ENCODE results near the gene PLEKHO2.

PLEKHO2 gene

DNA sequence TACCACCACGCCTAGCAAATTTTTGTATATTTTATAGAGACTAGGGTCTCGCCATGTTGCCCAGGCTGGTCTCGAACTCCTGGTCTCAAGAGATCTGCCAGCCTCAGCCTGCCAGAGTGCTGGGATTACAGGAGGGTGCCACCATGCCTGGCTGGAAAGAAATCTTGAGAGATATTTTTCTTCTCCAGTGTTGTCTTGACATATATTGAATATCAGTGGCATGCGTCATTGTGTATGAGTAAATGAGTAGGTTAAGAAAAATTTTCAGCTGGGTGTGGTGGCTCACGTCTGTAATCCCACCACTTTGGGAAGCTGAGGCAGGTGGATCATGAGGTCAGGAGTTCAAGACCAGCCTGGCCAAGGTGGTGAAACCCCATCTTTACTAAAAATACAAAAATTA, 12.7 kb upstream of the PLEKHO2 start:
- DNase-seq = no peak

DNA sequence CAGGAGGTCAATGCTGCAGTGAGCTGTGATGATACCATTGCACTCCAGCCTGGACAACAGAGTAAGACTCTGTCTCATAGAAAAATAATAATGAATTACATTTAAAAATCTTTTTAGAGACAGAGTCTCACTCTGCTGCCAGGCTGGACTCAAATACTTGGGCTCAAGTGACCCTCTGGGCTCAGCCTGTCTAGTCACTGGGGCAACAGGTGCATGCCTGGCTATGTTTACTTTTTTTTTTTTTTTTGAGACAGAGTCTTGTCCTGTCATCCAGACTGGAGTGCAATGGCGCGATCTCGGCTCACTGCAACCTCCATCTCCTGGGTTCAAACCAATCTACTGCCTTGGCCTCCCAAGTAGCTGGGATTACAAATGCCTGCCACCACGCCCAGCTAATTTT, 8.0 kb upstream of the PLEKHO2 start:
- DNase-seq = no peak

DNA sequence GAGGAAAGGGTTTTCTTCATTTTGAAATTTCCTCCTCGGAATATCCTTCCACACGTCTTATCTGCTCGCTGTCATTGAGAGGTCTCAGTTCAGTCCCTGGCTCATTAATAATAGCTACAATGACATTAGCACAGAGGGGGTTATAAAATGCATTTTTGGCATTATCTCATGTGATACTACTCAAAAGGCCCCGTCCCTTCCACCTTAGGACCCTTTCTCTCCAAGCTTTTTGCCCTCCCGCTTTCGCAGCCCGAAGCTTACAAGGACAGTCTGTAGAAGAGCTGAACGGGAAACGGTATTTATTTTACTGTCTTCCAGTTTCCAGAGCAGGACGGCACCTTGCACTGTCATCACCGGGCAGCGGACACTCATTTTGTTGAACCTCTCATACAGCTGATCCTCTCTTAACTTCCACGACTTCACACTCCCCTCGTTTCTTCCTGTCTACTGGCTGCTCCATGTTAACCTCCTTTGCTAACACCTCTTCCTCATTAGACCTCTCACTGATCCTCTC, 5.6 kb upstream of the PLEKHO2 start:
- DNase-seq = peak in 1 of 2 experiments; percentile 24

DNA sequence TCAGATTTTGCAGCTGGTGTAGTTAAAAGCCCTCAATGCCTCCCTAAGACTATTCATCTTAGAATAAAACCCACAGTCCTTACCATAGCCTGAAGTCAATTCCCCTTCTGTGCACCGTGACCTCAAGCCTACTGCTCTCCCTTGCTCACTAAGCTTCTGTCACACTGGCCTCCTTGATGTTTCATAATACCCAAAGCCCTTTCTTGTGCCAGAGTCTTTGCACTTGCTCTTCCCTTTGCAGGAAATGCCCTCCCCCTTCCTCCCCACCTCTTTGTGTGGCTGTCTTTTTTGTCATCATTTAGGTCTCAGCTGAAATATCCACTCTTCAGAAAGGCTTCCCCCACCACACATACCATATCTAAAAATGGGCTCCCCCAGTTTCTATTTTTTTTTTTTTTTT, 4.2 kb upstream of the PLEKHO2 start:
- no peak for DNase-seq

DNA sequence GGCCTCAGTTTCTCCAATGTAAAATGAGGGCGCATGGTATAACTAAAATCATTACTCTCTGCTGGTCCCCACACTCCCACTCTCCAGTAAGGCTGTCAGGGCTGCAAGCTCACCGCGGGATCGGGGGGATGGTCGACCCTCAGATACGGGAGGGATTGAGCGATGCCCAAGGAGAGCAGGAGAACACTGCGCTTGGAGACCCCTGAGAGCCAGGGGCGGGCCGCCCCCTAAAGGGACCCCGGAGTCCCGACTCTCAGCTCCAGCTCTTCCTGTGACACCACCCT, 713 bp upstream of the PLEKHO2 start:
- DNase-seq = no peak

DNA sequence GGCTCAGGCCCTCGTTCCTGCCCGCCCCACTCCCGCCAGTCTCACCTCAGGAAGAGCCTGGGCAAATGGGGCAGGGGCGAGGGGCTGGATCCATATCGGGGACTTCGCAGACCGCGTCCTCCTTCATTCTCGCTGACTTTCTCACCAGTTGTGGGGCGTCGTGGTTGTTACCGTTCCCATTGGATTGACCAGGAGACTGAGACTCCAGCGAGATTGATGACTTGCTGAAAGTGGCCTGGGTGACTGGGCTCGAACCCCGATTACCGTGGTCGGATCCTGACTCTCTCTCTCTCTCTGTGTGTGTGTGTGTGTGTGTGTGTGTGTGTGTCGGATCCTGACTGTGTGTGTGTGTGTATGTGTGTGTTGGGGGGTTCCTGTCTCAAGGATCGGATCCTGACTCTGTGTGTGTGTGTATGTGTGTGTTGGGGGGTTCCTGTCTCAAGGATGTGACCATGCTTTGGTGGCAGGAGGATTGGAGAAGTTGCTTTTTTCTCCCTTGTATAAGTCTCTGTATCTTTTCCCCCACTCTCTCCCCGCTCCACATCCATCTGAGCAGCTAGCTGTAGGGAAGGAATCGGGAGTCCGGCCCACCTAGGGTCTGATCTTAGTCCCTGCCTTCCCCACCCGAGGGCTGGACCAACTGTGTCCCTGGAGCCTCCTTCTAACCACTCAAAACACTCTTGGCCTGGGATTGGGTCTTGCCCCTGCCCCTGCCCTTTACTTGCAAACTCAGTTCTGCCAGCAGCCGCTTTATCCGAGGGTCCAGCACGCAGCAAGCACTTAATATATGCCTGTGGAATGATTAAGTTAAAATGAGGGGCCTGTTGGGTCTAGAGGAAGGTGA, 603 bp downstream of the PLEKHO2 start:
- no peak for DNase-seq

DNA sequence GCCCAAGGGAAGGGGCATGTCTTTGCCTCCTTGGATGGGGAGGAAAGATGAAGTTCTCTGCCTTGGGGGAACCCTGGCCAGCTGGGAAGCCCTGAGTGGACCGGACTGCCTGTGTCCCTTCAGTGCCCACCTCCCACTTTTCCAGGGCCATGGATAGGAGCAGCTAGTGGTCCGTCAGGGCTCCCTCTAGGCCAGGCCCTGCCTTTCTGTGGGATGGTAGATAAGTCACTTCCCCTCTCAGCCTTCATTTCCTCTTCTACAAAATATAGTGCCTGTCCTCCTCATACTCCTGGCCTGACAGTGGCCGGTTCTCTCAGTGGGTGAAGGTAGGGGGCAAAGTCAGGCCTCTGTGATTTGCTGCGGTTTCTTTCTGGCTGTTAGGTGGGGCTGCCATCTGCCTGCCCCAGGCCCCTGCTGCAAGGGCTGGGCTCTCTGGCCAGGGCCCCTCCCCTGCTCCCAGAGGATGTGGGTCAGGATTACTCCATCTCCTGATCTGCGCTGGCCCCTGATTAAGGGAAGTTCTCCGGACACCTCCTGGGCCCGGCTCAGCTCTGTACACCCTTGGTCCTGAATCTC, 1.4 kb downstream of the PLEKHO2 start:
- DNase-seq = no peak

DNA sequence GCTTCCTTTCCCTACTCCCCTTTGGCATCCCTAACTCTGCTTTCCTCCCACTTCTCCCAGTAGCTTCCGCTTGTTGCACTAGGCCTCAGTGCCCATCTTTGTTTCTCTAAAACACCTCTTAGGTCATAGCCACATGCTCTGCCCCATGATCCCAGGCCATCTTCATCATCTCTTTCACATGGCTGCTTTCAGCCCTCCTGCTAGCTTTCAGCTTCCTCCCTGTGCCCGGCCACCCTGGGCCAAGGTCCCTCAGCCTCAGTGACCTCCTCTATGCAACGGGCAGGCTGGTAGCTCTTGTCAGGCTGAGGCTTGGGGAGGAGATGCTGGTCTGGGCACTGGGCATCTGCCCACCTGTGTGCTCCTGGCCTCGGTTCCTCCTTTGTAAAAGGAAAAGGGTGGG, 2.3 kb downstream of the PLEKHO2 start:
- no peak for DNase-seq

DNA sequence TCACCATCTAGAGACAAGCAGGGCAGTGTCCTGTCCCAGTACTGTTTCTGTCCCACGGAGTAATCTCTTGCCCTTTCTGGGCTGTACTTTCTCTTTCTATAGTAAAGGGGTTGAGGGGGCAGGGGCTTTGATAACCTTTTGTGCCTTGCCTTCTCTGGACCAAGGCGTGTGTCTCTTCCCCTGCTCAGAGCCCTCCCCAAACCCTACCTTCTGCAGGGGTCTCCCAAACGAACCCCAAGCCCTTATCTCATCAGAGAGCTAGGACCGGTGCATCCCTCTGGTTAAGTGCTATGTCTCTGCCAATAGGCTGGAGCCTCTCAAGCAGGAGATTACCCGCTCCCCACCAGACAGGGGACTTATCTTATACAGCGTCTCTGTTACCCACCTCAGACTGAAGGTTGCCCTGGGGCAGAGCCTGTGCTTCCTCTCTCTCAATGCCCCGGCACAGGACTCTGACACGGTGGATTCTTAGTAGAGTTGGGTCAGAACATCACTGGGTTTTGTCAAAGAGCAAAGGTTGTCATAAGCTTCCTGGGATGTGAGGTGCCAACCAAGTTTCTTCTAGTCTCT, 2.9 kb downstream of the PLEKHO2 start:
- no peak for DNase-seq

DNA sequence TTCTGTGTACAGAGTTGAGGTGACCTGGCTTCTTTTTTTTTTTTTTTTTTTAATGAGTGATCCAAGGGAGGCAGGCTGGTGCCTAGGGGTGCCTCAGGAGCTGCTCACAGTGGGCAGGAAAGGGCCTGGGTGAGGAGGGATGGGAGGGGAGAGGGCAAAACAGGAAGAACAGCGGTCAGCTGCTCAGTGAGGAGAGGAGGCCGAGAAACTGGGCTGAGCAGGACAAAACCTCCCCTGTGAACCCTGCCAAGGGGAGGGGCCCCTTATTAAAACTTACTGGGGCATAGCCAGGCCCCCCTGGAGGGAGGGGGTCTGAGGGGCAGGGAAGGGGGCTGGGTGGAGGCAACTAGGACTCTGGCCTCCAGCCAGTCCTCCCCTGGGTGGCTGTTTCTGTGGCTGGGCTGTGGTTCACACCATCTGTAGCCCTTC, 3.5 kb downstream of the PLEKHO2 start:
- DNase-seq = no peak

DNA sequence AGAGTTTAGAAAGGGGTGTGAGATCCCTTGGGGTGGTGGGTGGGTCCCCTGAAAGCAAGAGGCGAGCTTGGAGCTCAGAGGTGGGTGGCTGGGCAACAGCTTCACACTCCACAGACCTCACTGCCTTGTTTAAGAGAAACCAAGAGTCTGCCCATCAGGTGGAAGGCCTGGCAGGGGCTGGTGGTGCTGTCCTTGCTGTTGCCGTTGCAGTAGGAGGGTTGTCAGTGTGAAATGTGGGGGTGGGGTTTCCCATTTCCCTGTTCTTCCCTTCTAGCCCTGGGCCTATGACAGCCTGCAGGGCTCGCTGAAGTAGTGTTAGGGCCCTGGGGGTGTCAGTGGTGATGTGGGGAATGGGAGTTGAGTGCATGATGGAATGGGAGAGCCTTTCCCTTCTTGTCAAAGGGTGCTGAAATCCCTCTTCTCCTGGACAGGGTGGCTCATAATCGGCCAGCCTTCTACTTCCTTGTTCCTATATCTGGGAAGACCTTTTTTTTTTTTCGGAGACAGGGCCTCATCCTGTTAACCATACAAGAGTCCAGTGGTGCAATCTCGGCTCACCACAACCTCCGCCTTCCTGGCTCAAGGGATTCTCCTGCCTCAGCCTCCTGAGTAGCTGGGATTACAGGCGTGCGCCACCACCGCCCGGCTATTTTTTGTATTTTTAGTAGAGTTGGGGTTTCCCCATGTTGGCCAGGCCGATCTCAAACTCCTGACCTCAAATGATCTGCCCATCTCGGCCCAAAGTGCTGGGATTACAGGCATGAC, 4.3 kb downstream of the PLEKHO2 start:
- no peak for DNase-seq

DNA sequence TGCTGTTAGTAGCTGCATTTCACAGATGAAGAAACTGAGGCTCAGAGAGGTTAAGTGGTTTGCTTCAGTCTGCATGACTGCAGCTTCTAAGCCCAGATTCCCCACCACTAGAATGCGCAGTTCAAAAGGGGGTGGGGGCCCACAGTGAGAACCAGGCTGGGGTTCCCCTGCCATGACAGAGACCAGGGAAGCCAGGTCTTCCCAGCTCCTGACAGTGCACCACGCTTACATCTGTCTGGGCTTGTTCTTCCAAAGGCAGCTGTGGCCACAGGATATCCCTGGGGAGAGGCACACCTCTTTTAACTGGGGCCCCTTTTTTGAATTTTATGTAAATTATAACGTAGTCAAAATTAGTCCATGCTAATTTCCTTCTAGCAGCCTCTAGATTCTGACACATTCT, 5.3 kb downstream of the PLEKHO2 start:
- DNase-seq = no peak

DNA sequence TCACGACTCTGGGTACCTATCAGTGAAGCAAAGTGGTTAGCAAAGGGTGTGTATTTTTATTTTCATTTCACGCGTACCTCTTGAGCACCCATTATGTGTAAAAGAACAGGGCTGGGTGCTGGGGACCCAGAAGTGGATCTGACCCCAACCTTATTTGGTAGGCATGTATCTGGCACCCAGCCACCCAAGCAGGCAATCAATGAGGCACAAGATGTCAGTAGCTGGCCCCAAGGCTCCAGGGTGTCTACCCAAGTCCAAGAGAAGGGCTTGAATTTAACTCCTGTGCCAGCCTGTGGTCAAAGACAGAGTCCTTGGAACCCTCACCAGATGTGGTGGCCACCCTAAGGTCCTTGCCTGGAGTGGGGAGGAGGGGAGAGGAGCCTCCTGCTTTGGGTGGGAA, 5.7 kb downstream of the PLEKHO2 start:
- DNase-seq = no peak

DNA sequence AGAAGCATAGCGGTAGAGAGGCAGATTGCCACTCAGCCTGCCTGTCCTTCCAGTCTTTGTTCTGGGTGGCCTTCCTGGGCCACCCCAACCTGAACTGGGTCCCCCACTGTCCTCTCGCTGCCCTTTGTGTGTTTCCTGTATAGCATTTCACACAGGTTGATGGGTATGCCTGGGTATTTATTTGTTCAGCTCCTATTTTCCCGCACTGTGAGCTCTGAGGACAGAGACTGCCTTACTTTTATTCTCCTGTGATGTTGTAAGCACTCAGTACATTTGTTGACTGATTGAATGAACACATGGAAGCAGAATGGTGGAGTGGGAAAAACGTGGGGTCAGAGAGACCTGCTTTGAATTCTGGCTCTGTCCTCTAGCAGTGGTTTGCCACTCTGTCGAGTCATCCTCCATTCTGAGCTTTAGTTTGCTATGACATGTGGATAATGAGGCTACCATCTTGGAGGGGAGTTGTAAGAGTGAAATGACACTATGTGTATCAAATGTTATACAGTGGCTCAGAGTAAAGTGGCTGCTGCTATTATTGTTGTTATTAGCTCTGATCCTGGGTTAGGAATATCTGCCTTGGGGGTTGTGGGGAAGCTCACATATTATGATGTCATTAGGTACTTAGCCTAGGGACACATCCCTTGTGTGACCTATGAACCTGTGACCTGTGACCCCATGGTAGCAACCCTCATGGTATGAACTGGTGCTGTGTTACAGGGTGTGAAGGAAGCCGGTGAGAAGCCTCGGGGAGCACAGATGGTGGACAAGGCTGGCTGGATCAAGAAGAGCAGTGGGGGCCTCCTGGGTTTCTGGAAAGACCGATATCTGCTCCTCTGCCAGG, 6.4 kb downstream of the PLEKHO2 start:
- DNase-seq = no peak

DNA sequence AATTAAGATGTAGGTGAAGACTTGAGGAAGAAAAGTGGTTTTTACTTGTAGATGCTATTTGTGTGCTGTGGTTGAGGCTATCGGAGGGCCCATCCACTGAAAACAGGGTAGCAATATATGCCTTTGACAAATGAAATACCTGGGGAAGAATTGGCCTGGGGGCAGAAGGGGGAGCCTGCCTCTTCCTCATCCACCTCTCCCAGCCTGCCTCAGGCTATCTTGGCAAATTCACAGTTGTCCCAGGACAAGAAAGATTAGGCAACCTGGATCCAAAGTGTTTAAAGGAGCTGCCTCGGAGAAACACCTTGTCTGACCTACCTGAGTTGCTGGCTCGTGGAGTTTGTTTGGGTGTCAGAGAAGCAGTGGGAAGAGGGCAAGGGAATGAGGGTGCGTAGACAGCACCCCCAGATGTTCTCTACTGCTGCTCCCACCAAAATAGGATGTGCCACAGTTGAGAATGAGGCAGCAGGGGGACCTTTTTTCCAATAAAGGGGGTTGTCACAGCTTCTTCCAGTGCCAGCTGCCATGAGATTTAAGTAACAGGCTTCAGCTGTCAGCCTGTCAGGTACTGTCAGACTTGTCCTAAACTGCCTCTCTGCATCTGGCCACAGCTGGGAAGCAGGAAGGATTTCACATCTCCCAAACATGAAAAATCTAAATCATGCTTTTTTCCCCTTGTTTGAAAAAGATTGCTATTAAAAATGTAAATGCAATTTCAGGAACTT, 9.2 kb downstream of the PLEKHO2 start:
- no peak for DNase-seq

DNA sequence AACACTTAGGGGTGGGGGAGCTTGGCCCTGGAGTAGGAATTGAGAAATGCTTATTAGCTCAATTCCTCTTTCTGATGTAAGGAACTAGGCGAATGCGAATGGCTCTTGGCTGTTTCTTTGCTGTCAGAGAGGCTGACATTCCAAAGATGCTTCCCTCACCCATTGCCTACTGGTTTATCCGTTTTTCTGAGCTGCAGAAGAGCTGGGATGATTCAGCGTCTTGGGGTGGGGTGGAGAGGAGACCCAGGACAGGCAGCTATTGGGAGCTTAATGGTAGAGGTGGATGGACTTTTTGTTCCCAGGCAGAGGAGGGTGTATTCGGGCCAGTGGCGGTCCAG, 9.8 kb downstream of the PLEKHO2 start:
- DNase-seq = no peak

DNA sequence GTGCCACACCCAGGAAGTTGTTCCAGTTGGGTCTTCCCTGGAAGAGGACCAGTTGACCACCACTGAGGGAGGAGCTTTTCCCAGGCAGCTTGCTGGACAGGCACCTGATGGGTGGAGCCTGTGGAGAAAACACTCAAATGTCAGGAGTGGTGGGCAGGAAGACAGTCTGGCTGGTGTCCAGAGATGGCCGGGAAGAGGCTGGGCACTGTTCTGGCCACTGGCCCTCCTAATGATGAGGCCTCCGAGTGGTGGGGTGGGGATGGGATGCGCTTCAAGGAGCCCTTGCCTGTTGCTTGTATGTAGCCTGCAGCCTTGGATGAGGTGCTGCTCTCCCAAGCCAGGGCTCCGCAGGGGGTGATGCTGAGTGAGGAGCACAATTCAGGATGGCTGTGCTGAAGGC, 12.3 kb downstream of the PLEKHO2 start:
- no peak for DNase-seq

DNA sequence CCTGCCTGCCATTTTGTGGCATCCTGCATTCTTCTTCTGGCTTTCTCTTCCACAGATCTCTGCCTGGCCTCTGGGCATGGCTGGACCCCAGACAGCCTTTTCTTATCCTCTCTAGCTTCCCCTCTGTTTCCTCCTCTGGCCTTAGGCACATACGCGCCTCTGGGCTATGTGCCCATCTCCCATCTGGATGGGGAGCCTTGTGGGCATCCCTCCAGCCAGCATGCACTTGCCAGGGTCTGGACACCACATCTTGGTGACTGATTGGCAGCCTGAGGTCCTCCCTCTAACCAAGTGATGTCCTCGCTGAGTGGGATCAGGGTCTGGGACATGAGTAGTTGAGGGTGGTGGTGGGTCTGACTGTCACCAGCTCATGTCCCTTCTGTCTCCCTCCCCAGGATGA, 12.8 kb downstream of the PLEKHO2 start:
- no peak for DNase-seq

DNA sequence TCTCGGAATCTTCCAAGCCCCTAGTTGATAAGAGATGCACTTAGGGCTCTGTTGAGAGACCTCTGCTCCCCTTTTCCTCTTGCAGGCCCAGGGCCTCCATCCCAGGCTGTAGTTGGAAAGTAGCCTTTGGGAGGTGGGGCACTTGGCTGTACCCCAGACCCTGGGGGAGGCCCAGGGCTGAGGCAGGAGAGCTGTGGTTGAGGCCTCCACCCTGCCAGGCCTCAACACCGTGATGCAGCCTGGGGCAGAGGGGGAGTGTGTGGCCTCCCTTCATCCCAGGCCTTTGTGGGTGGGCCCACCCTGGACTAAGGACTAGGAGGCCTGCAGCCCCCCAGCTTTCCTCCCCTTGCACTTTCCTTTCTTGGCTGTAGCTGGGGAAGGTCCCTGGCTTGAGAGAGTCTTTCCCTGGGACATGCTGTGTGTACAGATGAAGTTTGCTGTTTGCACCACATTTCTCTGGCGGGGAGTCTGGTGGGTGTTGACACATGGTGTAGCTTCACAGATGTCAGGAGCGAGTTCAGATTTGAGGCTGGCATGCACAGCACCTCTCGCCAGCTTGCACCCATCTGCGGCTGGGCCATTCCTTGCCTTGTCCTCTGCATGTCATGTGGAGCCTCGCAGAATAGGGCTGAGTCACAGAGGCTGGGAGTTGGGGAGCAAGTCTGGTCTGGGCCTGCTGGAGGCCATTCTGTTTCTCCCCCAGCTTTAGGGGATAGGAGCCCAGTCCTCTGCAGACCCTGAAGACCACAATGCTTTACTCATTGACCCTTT, 13.7 kb downstream of the PLEKHO2 start:
- DNase-seq = no peak

DNA sequence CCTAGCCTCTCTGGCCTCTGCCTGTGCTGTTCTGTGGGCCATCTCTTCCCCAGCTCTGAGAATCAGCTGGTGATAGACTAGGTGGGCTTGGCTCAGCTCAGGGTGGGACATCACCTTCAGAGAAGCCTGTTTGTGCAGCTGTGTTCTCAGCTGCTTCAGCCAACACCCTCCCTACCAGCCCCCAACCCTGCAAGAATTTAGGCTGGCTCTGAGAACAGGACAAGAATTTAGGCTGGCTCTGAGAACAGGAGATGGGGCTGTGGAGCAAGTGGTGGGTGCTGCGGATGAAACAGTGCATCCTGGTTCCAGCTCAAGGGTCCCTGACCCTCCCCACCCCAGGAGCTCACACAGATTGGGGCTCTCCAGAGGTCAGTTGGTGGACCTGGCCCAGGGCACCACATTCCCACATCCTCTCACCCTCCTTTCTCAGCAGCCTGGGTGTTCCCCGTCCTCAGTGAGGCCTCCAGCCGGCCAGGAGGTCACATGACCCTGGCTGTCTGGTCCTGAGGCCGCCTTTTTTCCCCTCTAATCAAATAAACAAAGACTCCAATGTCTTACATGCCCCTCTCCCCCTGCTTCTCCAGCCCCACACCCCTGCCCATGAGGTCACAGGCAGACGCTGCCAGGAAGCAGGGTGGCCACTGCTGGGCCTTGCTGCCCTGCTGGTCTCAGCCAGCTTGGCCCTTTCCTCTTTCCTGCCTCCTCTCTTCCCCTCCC, 14.9 kb downstream of the PLEKHO2 start:
- DNase-seq = peak in 1 of 2 experiments; percentile 12

DNA sequence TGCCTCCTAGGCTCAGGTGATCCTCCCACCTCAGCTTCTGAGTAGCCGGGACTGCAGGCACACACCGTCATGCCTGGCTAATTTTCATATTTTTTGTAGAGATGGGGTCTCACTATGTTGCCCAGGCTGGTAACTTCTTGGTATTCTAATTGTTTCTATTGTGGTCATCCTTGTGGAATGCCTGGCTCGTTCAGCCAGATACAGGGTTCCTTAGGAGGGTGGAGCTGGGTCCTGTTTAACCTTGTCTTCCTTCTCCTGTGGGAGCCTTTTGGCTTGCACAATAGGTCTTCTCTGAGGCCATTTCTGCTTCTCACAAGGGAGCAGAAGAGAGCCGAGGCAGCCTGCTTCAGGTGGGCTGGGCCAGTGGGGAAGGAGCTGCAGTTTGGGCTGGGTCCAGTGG, 15.7 kb downstream of the PLEKHO2 start:
- DNase-seq = no peak
